ENCODE results near the gene ZNF569.

GRCh38 chr19:37403403-37403802 lies 63.8 kb downstream of the ZNF569 start:
- no peak for TF ChIP-seq POLR2A (IDR thresholded peaks at IDR 0.05; ENCODE audit: low read depth, low read length)
- TF ChIP-seq TAF1 (IDR thresholded peaks at IDR 0.05; ENCODE audit: borderline replicate concordance, low read depth, low read length): no peak
- no peak for TF ChIP-seq POLR2AphosphoS5 (IDR thresholded peaks at IDR 0.05; ENCODE audit: low read depth, low read length)
